A673 (cell line): ENCODE results near the gene IGFBP4. TPM values are rescaled to one million over a fixed set of nuclear protein-coding genes. Genes with fewer than 3 reads are reported as not detected.

ENCODE experiments used
- BruUV-seq: library from RNA; stranded (reverse); fragments of 400-500 nt; replicated peaks from 2 replicates; lab custom pipeline; 2021; lab: Mats Ljungman, UMichigan
- CTCF ChIA-PET: fragments of 300-600 bp; sonication (Branson Sonifier 250); formaldehyde crosslinking; loops from one replicate; lab custom pipeline; 2022; ENCODE audit warnings: antibody characterized with exemption; lab: Charles Lee
- POLR2A ChIA-PET: fragments of 300-600 bp; sonication (Branson Sonifier 250); formaldehyde crosslinking; loops from one replicate; lab custom pipeline; 2022; ENCODE audit warnings: antibody characterized with exemption; ENCODE audit not compliant: low non-redundant PET; lab: Charles Lee
- DNase-seq: peaks from one replicate; pipeline ENCODE4 v3.0.0-alpha.2; 2015; ENCODE audit warnings: low spot score
- H3K27ac ChIP-seq: fragments of 200-600 bp; sonication (generic); 2 replicates; pipeline ENCODE4 v1.5.1; 2016; ENCODE audit warnings: mixed run types, low read depth, mild to moderate bottlenecking, mixed read lengths, antibody characterized with exemption, low read length; ENCODE audit not compliant: poor library complexity, severe bottlenecking
- H3K27me3 ChIP-seq: fragments of 200-600 bp; sonication (generic); replicated peaks from 2 replicates; pipeline ENCODE4 v1.6.1; 2017; ENCODE audit warnings: mixed run types, low read depth, mild to moderate bottlenecking, mixed read lengths, antibody characterized with exemption, low read length; ENCODE audit not compliant: insufficient read depth, poor library complexity
- H3K36me3 ChIP-seq: fragments of 200-600 bp; sonication (generic); 2 replicates; pipeline ENCODE4 v1.6.1; 2016; ENCODE audit warnings: mixed run types, mild to moderate bottlenecking, mixed read lengths, antibody characterized with exemption, low read length; ENCODE audit not compliant: insufficient read depth, poor library complexity, severe bottlenecking
- H3K4me1 ChIP-seq: fragments of 200-600 bp; sonication (generic); 2 replicates; pipeline ENCODE4 v1.6.1; 2017; ENCODE audit warnings: mixed run types, mild to moderate bottlenecking, mixed read lengths, antibody characterized with exemption, low read length; ENCODE audit not compliant: insufficient read depth, poor library complexity, severe bottlenecking
- H3K4me3 ChIP-seq: fragments of 200-600 bp; sonication (generic); 2 replicates; pipeline ENCODE4 v1.5.1; 2016; ENCODE audit warnings: low read depth, mixed run types, mild to moderate bottlenecking, mixed read lengths, low read length; ENCODE audit not compliant: poor library complexity, severe bottlenecking
- H3K9me3 ChIP-seq: fragments of 200-600 bp; sonication (generic); 2 replicates; pipeline ENCODE4 v1.6.1; 2016; ENCODE audit warnings: mixed run types, low read depth, mild to moderate bottlenecking, mixed read lengths, antibody characterized with exemption, low read length; ENCODE audit not compliant: poor library complexity, severe bottlenecking
- EZH2 ChIP-seq: fragments of 200-600 bp; sonication (generic); IDR thresholded peaks from 2 replicates; pipeline ENCODE4 v1.6.1; 2017; ENCODE audit warnings: borderline replicate concordance, low read depth, mild to moderate bottlenecking, mixed read lengths, antibody characterized with exemption, low read length; ENCODE audit not compliant: poor library complexity, severe bottlenecking
- intact Hi-C: fragments of 100-400 bp; cut with micrococcal nuclease; formaldehyde crosslinking; loops from one replicate; pipeline ENCODE4 v1.10.0; 2022; ENCODE audit not compliant: unreplicated experiment
- total RNA-seq: library from RNA; stranded (reverse); gene quantifications from 2 replicates; pipeline ENCODE4 v1.2.3, GENCODE V29; 2021
- TF ChIP-seq, protein P1 (sequence below): fragments of 300-800, 200-600 bp; sonication (generic); conservative IDR thresholded peaks from 2 replicates; pipeline ENCODE4 v1.5.1; 2017; ENCODE audit warnings: low read depth, mild to moderate bottlenecking, antibody characterized with exemption, low read length, moderate library complexity, mixed read lengths

The IGFBP4 gene
- total RNA-seq, 1 experiment from 2014 or later, result 4.8 TPM

DNA sequence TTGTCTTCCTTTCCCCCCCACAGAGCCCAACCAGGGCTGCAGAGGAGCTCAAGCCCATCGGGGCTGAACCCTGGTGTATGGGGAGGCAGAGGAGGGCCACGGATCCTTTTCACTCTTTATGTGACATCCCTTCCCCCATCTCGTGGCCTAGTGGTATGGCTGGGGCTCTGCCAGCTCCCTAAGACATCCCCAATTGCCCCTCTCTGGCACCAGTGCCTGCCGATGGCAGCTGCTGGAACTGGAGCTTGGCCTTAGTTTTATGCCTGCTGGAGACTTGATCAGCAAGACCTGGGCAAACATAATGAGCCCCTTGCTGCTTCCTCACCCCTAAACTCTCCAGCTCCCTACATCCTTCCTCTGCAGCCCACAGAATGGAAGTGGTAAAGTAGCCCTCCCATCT, 17.5 kb upstream of the IGFBP4 start:
- CTCF ChIA-PET, result interaction anchor here (0.5 to 0.6 kb wide), 2 partner anchors 108 to 357 kb away, joined by 3 to 5 read pairs; partner anchors contain the start of gene KRT27
- intact Hi-C loops, result no loop called here
- H3K4me1 ChIP-seq, result no peaks in the 10 kb centered on the region
- no peaks in the 10 kb centered on the region for H3K9me3 ChIP-seq
- TF ChIP-seq, protein P1, sequence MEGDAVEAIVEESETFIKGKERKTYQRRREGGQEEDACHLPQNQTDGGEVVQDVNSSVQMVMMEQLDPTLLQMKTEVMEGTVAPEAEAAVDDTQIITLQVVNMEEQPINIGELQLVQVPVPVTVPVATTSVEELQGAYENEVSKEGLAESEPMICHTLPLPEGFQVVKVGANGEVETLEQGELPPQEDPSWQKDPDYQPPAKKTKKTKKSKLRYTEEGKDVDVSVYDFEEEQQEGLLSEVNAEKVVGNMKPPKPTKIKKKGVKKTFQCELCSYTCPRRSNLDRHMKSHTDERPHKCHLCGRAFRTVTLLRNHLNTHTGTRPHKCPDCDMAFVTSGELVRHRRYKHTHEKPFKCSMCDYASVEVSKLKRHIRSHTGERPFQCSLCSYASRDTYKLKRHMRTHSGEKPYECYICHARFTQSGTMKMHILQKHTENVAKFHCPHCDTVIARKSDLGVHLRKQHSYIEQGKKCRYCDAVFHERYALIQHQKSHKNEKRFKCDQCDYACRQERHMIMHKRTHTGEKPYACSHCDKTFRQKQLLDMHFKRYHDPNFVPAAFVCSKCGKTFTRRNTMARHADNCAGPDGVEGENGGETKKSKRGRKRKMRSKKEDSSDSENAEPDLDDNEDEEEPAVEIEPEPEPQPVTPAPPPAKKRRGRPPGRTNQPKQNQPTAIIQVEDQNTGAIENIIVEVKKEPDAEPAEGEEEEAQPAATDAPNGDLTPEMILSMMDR, result no peak
- TF ChIP-seq EZH2, result no peak
- no peak for DNase-seq
- no peak overlapping the region for H3K27ac ChIP-seq
- no TSS peak for BruUV-seq
- H3K4me3 ChIP-seq, result no peak overlapping the region
- POLR2A ChIA-PET, result no interaction called here
- no peaks in the 10 kb centered on the region for H3K27me3 ChIP-seq
- H3K36me3 ChIP-seq, result no peaks in the 10 kb centered on the region

DNA sequence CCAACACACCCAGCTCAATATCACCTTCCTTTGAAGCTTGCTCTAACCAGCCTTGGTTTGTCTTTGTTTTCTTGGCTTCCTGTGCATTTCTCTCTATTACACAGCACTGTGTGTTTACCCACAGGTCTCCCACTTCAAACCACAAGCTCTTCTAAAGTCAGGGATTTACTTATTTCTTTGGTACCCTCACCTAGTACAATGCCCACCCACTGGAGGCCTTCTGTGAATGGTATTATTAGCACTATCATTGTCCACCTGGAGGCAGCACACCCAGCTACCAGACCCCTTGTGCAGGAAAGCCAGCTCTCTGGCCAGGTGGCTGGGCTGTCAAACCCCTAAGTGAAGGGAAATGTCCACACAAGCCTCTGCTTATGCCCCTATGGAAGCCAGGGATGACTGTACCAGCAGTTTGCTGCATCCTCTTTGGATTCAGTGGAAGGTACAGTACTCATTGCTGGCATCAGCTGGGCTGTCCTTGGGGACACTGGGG, 16.2 kb upstream of the IGFBP4 start:
- no TSS peak for BruUV-seq
- Histone ChIP-seq H3K27me3 (no peaks in the 10 kb centered on the region), H3K4me3 (no peak overlapping the region), H3K4me1 (no peaks in the 10 kb centered on the region), H3K9me3 (no peaks in the 10 kb centered on the region), H3K27ac (no peak overlapping the region), H3K36me3 (no peaks in the 10 kb centered on the region)
- POLR2A ChIA-PET, result no interaction called here
- CTCF ChIA-PET, result no interaction called here
- TF ChIP-seq EZH2, result no peak
- TF ChIP-seq, protein P1, result no peak
- intact Hi-C loops, result no loop called here
- DNase-seq, result no peak

DNA sequence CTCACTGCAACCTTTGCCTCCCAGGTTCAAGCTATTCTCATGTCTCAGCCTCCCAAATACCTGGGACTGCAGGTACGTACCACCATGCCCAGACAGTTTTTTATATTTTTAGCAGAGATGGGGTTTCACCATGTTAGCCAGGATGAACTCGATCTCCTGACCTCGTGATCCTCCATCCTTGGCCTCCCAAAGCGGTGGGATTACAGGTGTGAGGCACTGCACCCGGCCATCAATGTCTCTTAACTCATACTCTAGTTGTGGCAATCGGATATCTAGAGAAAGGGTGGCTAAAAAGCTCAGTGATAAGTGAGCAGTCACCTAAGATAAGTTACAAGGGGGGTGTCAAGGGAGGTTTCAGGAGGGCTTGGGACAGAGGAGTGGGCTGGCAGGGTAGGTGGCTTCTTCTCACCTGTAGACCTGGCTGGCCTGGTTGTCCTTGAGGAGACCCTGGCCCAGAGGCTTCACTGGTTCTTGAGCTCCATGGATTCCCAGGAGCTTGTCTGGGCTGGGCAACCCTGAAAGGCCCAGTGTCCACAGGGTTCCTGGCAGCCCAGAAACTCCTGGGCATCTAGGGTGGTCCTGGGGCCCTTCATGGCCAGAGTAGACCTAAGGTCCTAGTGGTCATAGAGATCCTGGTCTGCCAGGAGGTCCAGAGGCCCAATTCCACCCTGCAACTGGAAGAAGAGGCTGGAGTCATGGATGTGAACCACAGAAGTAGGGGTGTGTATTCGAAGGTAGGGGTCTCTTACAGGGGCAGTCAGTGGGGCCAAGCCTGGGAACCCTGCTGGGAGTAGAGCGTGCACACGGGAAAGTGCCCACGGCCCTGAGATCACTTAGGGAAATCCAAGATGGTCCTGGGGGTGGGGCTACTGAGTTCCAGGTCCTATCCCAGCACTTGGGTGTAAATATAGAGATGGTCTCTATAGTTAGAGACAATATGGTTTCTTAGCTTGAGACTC, 12.7 kb upstream of the IGFBP4 start:
- POLR2A ChIA-PET, result no interaction called here
- intact Hi-C loops, result no loop called here
- BruUV-seq, result no TSS peak
- H3K9me3 ChIP-seq, result no peaks in the 10 kb centered on the region
- H3K27me3 ChIP-seq, result no peaks in the 10 kb centered on the region
- no peaks in the 10 kb centered on the region for H3K4me1 ChIP-seq
- H3K36me3 ChIP-seq, result no peaks in the 10 kb centered on the region
- TF ChIP-seq EZH2, result no peak
- TF ChIP-seq, protein P1, result no peak
- H3K27ac ChIP-seq, result no peak overlapping the region
- CTCF ChIA-PET, result no interaction called here
- no peak overlapping the region for H3K4me3 ChIP-seq
- DNase-seq, result no peak
